ENCODE data around the gene ATF2. TPM values are rescaled to one million over a fixed set of nuclear protein-coding genes. Genes with fewer than 3 reads are reported as not detected.
"Not testable (repeated sequence)": the region's sequence is repeated elsewhere in the genome, so short reads cannot be mapped to it uniquely, and the experiment has no call there.

The ATF2 gene
- total RNA-seq, 1 donor from 2014 or later = 158 TPM

GRCh38 chr2:175164235-175164634, 3.8 kb downstream of the ATF2 start:
- no peak for DNase-seq

GRCh38 chr2:175158894-175159293, 9.1 kb downstream of the ATF2 start:
- DNase-seq = no peak

GRCh38 chr2:175156534-175156933, 11.5 kb downstream of the ATF2 start:
- no peak for DNase-seq

GRCh38 chr2:175154661-175155082, 13.3 kb downstream of the ATF2 start:
- no peak for DNase-seq

- DNase-seq = no peak
These were observed 15.8 kb downstream of the ATF2 start for GRCh38 chr2:175152242-175152641.

GRCh38 chr2:175151791-175152190, 16.2 kb downstream of the ATF2 start:
- no peak for DNase-seq

GRCh38 chr2:175147186-175147585, 20.8 kb downstream of the ATF2 start:
- no peak for DNase-seq

- no peak for DNase-seq
These were observed 24.3 kb downstream of the ATF2 start for GRCh38 chr2:175143678-175144077.

GRCh38 chr2:175143191-175143590, 24.8 kb downstream of the ATF2 start:
- DNase-seq = no peak

GRCh38 chr2:175140332-175140731, 27.7 kb downstream of the ATF2 start:
- no peak for DNase-seq

GRCh38 chr2:175137793-175138192, 30.2 kb downstream of the ATF2 start:
- no peak for DNase-seq

GRCh38 chr2:175136334-175137215, 31.4 kb downstream of the ATF2 start:
- no peak for DNase-seq

- no peak for DNase-seq
These were observed 32.1 kb downstream of the ATF2 start for GRCh38 chr2:175135862-175136261.

GRCh38 chr2:175135177-175135576, 32.8 kb downstream of the ATF2 start:
- no peak for DNase-seq

GRCh38 chr2:175131252-175131651, 36.8 kb downstream of the ATF2 start:
- DNase-seq = no peak

GRCh38 chr2:175126661-175127060, 41.3 kb downstream of the ATF2 start:
- DNase-seq = no peak

- DNase-seq = no peak
These were observed 44.7 kb downstream of the ATF2 start for GRCh38 chr2:175123254-175123653.

- no peak for DNase-seq
These were observed 56.8 kb downstream of the ATF2 start for GRCh38 chr2:175111200-175111657.

- DNase-seq = not testable (repeated sequence)
These were observed 59.9 kb downstream of the ATF2 start for GRCh38 chr2:175108091-175108490.

GRCh38 chr2:175107146-175107545, 60.9 kb downstream of the ATF2 start:
- no peak for DNase-seq

GRCh38 chr2:175103191-175103590, 64.8 kb downstream of the ATF2 start:
- no peak for DNase-seq

- no peak for DNase-seq
These were observed 66.5 kb downstream of the ATF2 start for GRCh38 chr2:175101514-175101913.

GRCh38 chr2:175097297-175097696, 70.7 kb downstream of the ATF2 start:
- DNase-seq = no peak

- DNase-seq = not testable (repeated sequence)
These were observed 83.9 kb downstream of the ATF2 start for GRCh38 chr2:175084117-175084516.

Data from occipital lobe (tissue), 2 donors.